ENCODE results near the gene CAPN12.
"Not testable (repeated sequence)": the region's sequence is repeated elsewhere in the genome, so short reads cannot be mapped to it uniquely, and the experiment has no call there.

The CAPN12 gene

DNA sequence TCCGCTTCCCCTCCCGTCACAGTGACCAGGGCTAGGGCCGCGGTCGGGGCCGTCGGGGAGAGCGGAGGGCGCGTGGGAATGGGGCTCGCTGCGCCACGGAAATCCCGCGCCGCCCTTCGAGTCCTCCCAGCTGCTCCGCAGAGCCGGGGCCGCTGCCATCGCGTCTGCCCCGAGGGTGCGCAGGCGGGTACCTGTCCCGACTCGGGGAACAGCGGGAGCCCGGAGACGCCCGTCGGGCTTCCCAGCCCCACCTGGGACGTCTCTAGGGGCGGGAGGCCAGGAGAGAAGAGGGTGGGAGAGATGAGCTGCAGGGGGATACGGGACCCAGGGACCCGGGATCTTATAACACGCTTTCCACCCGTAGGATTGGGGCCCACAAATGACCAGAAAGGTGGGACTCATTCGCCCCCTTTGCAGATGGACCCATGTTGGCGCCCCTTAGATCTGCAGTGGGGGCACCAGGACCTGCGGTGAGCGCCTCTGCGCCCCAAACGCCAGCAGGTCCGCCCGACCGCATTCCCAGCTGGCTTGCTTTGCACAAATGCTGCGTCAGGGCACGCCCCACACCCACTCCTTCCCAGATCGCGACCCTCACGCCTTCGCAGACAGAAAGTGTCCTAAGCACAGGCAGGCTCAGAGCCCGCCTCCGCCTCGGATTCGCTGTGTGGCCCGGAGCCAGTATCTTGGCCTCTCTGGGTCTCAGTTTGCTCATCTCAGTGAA, 26.1 kb upstream of the CAPN12 start:
- DNase-seq, result not testable (repeated sequence)

DNA sequence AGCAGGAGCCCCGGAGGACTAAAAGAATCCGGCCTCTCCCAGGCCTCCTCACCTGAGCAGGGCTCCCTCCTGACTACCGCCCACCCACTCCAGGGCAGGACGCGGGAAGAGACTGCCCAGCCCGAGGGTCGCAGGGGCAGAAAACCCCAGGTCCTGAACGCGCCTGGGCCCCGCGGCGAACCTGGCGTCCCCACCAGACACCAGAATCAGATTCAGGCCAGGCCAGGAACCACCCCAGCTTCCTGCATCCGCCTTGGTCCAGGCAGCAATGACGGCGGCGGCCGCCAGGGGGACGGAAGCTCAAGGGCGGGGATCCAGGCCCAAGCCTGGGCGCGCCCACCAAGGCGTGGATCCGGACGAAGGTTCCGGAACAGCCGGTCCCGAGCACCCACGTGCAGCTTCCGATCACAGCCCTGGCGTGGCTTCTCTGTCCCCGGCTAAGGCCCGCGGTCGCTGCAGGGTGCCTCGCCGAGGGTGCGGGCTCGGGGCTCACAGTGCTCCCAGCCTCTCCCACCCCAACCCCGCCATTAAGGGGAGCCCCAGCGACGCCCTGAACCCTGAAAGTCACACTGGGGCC, 25.4 kb upstream of the CAPN12 start:
- peak; percentile 96 for DNase-seq

DNA sequence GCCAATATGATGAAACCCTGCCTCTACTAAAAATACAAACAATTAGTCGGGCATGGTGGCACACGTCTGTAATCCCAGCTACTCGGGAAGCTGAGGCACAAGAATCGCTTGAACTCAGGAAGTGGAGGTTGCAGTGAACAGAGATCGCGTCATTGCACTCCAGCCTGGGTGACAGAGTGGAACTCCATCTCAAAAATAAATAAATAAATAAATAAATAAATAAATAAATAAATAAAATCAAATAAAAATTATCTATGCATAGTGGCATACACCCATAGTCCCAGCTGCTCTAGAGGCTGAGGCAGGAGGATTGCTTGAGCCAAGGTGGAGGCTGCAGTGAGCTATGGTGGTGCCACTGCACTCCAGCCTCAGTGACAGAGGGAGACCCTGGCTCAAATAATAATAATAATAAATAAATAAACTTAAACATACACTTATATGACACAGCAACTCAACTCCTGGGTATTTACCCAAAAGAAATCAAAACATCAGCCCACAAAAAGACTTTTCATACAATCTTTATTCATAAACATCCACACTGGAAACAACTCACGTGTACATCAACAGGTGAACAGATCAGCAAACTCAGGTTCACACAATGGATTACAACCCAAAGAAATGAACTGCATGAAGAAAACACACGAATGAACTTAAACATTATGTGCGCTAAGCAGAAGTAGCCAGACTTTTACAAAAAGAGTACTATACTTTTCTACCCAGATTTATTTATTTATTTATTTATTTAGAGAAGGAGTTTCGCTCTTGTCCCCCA, 22.2 kb upstream of the CAPN12 start:
- no peak for DNase-seq

- no peak for DNase-seq
Observed at GRCh38 chr19:38765214-38765613, 20.9 kb upstream of the CAPN12 start.

- no peak for DNase-seq
Observed at GRCh38 chr19:38763795-38764220, 19.5 kb upstream of the CAPN12 start.

DNA sequence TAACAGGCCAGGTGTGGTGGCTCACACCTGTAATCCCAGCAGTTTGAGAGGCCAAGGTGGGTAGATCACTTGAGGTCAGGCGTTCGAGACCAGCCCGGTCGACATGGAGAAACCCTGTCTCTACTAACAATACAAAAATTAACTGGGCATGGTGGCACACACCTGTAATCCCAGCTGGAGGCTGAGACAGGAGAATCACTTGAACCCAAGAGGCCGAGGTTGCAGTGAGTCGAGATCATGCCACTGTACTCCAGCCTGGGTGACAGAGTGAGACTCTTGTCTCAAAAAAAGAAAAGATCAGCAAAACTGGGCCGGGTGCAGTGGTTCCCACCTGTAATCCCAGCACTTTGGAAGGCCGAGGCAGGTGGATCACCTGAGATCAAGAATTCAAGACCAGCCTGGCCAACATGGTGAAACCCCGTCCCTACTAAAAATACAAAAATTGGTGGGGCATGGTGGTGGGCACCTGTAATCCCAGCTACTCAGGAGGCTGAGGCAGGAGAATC, 17.7 kb upstream of the CAPN12 start:
- DNase-seq, result not testable (repeated sequence)

- not testable (repeated sequence) for DNase-seq
Observed at GRCh38 chr19:38760805-38761517, 16.7 kb upstream of the CAPN12 start.

DNA sequence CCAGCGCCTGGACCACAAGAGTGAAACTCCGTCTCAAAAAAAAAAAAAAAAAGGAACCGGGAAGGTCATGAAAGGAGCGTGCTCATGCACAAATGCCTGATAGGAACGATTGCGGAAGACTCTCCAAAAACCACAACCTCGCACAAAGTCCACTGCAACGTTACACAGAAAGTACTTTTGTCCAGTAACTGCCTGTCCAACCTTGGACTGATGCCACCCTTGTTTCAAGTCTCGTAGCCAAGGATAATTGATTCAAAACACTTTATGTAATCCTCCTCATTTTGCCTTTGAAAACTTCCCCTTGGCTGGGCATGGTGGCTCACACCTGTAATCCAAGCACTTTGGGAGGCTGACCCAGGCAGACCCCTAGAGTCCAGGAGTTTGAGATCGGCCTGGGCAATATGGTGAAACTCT, 15.3 kb upstream of the CAPN12 start:
- no peak for DNase-seq

GRCh38 chr19:38754196-38754595, 9.9 kb upstream of the CAPN12 start:
- DNase-seq, result not testable (repeated sequence)

- DNase-seq, result not testable (repeated sequence)
Observed at GRCh38 chr19:38753783-38754182, 9.5 kb upstream of the CAPN12 start.

DNA sequence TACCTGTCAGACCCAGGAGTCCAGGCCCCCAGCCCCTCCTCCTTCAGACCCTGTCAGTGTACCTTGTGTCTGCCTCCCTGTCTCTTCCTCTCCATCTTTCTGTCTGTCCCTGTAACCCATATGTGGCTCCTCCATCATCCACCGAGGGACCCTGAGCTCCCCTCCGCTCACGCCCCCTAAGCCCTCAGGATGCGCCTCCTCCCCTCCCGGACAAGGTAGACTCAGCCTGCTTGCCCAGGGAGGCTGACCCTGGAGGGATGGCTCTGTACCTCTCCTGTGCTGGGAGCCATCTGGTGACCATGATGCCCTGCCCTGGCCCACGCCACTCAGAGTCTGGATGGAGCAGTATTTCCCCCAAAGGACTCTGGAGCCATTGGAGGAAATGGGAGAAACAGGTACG, 1.0 kb upstream of the CAPN12 start:
- DNase-seq, result peak; percentile 31

DNA sequence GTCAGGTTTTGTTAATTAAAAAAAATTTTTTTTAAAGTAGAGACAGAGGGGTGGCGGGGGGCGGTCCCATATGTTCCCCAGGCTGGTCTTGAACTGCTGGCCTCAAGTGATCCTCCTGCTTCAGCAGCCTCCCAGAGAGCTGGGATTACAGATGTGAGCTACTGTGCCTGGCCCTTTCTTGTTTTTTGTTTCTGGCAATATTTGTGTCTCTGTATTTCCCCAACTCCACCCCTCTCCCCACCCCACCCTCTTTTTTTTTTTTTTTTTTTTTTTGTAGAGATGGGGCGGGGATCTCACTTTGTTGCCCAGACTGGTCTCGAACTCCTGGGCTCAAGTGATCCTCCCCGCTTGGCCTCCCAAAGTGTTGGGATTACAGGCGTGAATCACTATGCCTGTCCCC, 600 bp upstream of the CAPN12 start:
- DNase-seq, result no peak

DNA sequence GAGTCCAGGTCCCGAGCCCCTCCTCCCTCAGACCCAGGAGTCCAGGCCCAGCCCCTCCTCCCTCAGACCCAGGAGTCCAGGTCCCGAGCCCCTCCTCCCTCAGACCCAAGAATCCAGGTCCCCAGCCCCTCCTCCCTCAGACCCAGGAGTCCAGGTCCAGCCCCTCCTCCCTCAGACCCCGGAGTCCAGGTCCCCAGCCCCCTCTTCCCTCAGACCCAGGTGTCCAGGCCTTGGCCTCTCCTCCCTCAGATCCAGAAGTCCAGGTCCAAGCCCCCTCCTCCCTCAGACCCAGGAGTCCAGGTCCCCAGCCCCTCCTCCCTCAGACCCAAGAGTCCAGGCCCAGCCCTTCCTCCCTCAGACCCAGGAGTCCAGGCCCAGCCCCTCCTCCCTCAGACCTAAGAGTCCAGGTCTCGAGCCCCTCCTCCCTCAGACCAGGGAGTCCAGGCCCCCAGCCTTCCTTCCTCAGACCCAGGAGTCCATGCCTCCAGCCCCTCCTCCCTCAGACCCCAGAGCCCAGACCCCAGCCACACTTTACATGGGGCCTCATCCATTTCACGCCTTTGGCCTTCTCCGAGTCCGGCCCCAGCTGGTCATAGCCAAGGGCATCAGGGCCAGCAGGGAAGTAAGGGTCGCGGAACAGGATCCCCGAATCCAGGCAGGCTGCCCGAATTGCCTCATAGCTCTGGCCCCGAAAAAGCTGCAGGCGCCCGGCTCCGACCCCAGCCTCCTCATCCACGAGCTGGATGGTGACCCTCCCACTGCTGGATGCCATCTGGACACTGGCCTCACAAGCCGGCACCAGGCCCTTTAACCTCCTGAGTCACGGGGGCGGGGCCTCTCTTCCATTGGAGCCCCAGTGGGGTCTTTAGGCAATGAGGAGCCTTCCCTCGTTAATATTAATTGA, 628 bp downstream of the CAPN12 start:
- peak; percentile 16 for DNase-seq

- peak; percentile 22 for DNase-seq
Observed at GRCh38 chr19:38742906-38743305, 1.4 kb downstream of the CAPN12 start.

DNA sequence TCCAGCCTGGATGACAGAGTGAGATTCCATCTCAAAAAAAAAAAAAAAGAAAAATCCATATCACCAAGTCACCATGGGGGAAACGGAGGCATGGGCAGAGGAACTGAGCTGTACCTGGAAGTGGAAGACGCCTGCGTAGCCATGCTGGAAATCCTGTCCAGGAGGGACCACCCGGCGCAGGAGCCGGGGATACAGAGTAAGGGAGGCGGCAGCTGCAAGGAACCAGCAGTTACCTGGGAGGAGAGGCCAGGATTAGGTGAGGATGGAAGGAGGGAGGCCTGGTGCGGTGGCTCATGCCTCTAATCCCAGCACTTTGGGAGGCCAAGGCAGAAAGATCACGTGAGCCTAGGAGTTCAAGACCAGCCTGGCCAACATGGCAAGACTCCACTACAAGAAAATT, 2.0 kb downstream of the CAPN12 start:
- DNase-seq, result peak; percentile 39

DNA sequence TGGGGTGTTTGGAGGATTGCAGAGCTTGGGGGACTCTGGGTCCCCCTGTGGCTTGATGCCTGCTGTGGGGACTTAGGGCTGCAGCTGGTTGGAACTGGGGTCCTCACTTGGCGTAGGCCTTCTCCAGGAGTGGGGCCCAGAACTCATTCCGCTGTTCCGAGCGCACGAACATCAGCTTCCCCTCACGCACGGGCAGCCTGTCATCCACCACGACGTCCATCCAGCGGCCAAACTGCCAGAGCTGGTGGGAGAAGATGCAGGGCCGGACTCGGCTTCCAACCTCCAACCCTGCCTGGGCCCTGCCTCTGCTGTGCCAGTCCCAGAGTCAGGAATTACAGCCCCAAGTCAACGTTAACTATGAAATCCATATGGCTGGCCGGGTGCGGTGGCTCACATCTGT, 2.6 kb downstream of the CAPN12 start:
- peak; percentile 42 for DNase-seq

GRCh38 chr19:38740932-38741331, 3.3 kb downstream of the CAPN12 start:
- no peak for DNase-seq

- DNase-seq, result no peak
Observed at GRCh38 chr19:38740257-38740592, 4.0 kb downstream of the CAPN12 start.

DNA sequence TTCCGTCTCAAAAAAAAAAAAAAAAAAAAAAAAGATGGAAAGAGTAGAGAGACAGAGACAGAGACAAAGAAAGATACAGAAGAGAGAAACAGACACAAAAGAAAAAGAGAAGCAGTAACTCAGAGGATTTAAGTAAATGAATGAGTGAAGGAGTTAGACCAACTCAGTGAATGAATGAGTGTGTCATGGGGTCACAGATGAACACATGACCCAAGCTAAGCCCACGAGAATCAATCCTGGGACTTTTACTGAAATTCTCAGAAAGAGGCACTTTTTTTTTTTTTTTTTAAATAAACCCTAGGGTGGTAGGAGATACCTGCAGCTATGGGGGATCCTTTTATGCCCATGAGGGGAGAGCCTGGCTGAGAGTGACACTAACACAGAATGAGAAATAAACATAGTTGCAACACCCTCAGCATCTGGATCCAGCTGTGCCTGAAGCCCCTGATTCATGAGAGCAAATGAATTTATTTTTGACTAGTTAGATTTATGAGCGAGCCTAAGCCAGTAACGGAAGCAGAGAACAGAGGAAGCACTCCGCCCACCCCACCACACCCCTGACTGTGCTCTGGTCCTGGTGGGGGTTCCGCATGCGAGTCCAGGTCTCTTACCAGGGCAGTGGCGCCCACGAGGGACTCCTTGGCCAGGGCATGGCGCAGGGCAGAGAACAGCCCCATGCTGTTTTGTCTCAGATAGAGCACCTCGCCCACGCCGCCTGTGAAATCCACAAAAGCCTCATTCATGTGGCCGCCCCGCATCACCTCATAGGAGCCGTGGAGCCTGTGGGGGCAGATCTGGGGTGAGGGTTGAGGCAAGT, 4.6 kb downstream of the CAPN12 start:
- peak; percentile 32 for DNase-seq

- DNase-seq, result no peak
Observed at GRCh38 chr19:38737921-38738737, 6.1 kb downstream of the CAPN12 start.

All from 8988T (cell line).